GM18505 (cell line): ENCODE data around the gene KSR1.

Experiments
- ATAC-seq: cut with Tn5 transposase; IDR thresholded peaks from one replicate; pipeline ENCODE4 v1.9.1; 2021; ENCODE audit not compliant: unreplicated experiment
- POLR2A ChIP-seq: IDR thresholded peaks from 4 replicates; pipeline ENCODE4 v1.6.1; 2011; ENCODE audit warnings: borderline replicate concordance; ENCODE audit not compliant: insufficient read depth, insufficient read length; ENCODE audit errors: extremely low read depth

Gene KSR1

DNA sequence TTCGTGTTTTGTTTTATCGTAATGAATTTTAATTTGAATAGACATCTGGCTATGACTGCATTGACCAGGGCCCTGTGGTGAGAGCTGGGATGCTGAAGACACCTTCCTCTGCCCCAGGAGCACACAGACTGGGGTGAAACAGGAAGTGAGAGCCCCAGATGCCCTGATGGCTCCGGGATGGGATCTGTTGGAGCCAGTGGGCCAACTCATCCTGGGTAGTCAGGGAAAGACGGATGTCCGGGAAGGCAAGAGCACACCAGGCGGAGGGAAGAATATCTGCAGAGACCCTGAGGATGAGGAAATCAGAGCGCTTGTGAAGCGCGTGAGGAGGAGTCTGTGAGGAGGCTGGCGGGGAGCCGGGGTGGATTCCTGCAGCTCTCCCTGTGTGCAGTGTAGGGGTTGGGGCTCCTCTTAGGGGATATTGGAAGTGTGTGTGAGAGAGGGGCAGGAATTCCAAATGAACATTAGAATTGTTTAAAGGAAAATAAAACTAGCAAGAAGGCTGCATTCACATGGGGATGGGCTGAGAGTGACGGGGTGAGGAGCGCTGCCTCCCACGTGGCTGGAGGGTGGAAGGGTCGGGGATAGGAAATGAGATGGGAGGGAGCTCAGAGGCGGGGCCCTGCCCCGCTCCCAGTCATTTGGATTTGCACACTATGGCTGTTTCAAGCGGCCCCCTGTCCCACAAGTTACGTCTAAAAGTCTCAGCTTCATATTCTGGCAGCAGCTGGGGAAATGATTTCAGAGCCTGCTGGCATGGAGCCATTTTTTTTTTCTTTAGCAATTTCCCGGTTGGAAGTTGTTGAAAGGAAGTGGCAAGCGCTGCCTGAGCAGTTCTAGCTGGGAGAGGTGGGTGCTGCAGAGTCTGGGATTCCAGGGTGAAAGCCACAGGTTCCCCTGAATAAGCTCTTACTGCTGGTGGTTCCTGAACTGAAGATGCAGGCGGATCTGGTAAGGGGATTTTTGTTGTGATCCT is 103.5 kb downstream of the KSR1 start:
- no peak for TF ChIP-seq POLR2A
- ATAC-seq = no peak

DNA sequence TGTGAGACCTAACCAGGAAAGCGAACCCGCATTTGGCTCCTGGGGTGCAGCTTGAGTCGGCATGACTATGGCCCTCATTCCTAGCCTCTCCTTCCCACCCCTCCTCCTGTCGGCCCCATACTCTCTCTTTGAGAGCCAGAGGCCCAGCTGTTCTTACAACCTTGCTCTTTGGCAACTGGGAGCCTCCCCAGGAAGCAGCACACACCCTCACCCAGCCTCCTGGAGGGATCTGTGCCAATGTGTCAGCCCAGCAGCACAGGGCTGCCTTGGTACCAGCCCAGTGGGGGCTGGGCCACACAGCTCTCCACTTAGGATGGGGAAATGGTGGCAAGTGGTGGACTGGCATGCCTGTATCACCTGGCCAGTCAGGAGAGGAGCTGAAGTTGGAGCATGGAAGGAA is 104.4 kb downstream of the KSR1 start:
- no peak for TF ChIP-seq POLR2A
- no peak for ATAC-seq

DNA sequence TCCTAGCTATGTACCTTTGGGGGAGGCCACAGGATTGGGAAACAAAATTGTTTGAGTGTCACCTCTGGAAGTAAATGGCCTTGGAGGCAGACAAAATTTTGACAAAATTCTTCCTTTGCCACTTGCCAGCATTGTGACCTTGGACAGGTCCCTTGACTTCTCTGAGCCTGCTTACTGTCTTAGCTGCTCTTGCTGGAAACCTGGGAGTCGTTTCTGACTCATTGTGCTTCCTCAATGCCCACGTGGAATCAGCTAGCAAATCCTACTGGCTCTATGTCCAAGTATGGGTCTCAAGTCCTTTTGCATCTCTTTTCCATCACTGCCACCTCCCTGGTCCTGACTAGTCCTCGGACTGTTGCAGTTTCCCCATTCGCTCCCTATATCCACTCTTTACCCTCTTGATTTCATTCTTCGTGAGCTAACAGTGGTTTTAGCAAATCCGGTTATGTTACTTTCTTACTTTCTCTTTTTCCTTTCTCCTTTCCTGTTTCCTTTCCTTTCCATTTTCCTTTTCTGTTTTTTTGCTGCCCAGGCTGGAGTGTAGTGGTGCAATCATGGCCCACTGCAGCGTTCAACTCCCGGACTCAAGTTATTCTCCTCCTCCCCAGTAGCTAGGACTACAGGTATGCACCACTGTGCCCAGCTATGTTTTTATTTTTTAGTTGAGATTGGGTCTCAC is 106.7 kb downstream of the KSR1 start:
- no peak for ATAC-seq
- TF ChIP-seq POLR2A = no peak

DNA sequence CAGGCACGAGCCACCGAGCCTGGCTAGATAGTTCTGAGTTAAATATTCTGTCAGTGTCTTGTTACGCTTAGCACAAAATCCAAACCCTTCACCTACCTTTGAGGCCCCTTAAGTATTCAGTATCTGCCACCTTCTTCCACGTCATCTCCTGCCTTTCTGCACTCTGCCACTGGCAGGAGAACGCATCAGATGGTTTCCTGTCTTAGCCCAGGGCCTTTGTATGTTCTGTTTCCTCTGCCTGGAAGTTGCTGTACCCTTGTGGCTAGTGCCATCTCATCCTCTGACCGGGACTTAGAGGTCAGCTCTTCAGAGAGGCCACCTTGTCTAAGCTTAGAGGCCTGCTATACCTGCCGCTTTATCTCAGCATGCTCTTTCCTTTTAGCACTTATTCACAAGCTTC is 107.3 kb downstream of the KSR1 start:
- no peak for ATAC-seq
- no peak for TF ChIP-seq POLR2A

DNA sequence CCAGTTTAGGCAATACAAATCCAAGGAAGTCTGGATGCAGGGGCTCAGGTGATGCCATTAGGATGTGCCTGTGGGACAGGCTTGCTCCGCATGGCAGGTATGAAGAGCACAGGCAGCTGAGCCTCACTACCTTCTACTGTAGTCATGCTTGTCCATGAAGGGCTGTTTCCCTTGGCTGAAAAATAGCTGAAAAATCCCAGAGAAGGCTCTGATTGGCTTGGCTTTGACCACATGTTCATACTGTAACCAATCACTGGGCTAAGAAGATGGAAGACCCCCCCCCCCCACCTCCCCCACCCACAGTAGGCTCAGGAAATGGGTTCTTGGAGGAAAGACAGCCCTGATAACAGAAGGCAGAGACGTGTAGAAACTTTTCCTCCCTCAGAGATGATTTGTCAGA is 108.2 kb downstream of the KSR1 start:
- TF ChIP-seq POLR2A = no peak
- no peak for ATAC-seq

DNA sequence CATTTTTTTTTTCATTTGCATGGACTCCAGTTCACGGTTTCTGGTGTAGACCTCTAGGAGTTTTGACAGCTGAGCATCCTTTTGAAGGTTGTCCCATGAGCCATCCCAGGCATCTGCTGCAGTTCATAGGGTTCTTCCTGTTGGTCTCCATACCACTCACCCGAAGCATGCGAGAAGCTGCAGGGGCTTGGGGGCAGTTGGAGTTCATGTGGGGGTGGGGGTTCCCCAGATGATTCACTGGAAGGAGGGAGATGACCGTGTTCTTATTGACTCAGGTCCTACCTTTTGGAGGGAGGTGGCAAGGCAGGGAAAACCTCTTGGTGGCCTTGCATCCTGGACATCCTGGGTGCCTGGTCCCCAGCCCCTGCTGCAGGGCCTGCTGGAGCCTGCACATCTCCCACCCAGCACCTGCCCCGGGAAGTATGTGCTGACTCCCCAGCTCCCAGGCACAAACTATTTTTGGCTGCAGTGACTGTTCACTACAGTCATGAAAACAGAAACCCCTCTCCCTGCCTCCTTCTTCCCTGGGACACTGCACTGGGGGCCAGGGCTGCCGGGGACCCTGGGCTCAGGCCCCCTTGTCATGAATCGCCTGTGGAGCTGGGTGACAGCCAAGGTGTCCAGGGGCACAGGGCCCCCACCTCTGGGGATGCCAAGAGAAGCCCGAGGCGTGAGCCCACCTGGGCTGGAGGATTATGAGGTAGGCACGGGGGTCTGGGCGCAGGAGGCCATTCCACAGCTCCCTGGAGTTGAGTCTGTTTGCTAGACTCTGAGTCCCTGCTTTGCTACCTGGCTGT is 109.8 kb downstream of the KSR1 start:
- TF ChIP-seq POLR2A = no peak
- no peak for ATAC-seq

DNA sequence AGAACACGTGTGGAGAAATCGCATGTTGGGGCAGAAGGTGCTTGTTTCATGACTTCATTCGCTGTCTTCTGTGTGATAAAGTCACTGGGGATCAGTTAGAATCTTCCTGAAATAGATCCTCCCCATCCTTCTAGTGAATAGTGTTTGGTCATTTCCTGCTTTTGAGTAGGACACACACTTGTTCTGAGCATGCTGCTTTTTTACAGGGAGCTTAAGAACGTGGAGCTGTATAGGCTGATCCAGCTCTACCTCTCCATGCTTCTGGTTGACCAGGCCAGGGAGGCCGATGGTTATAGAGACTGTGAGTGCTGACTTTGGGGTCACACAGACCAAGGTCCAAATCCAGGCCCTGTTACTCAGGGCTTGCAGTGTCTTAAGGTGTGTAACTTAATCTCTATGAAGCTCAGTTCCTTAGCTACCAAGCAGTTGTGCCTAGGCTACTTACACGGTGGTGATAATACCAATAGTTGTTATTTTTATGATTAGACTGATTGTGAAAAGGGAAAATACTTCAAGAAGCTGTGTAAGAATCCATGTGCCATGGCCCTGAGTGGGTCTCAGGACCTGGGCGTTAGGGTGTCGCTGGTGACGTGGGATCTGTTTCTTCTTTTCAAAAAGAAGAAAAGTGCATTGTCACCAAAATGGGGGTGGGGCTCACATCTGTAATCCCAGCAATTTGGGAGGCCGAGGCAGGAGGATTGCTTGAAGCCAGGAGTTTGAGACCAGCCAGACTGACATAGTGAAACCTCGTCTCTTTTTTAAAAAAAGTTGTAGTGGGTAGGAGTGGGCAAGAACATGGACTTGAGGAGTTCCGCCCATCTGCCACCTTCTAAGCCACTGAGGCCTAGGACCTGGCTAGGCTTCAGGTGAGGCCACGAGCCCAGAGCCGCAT is 110.7 kb downstream of the KSR1 start:
- TF ChIP-seq POLR2A = no peak
- no peak for ATAC-seq

DNA sequence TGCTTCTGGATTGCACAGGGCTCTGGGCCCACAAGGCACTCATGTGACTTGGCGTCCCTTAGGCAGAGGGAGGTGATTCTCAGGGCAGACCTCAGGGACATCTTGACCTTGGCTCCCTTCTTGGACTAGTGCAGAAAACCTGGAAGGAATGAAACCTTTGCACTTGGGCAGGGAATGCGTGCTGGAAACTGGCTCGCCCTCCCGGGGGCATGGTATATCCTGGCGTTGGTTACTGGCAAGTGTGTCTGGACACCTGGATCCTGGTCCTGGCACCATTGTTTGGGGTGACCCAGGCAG is 111.3 kb downstream of the KSR1 start:
- ATAC-seq = no peak
- no peak for TF ChIP-seq POLR2A

DNA sequence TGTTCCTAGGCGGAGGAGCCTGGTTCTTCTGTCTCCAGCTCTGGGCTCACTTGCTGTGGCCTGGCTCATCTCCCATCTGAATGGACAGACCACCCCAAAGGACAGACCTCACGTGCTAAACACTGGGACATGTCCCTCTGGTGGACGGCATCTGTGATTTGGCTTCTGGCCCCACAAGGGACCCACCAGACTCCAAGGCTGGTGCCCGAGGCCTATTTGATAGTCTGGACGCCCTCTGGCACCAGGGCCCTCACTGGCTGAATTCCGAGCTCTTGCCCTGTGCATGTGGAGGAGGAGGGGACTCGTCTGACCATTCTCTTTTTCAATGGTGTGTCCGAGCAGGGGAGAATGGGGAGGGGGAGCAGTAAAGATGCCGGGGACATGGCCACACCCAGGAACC is 112.0 kb downstream of the KSR1 start:
- no peak for TF ChIP-seq POLR2A
- no peak for ATAC-seq

DNA sequence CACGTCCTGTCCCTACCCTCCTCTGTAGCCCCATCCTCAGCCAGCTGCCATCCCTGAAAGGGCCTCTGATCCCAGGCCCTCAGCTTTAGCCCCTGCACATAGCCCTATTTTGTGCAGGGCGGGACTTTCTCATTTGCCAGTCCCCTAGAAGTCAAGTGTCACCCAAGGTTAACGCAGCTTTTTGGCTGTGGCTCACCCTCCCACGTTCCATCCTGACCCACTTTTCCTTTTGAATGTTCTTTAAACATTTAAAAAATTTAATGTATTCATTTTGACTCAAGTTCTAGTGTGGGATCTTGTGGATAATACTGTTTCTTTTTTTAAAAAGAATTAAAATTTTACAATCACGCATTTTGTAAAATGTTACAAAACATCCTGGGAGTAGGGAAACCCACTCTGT is 112.6 kb downstream of the KSR1 start:
- TF ChIP-seq POLR2A = no peak
- ATAC-seq = no peak

DNA sequence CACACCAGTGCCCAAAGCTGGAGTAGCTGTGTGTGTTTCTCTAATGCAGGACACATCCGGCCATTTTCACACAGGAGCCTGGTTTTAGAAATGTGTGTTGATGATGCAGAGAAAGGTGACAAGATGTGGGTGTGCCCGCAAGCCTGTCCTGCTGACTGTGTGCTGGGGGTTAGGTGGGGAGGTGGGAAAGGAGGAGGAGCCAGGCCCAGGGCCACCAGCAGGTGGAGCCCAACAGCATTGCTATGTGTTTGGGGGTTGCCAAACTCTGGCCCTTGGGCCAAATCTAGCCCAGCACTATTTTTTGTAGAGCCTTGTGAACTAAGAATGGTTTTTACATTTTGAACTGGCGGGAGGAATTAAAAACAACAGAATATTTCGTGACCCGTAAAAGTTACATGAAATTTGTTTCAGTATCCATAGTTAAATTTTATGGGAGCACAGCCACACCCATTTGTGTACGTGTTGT is 113.0 kb downstream of the KSR1 start:
- no peak for TF ChIP-seq POLR2A
- ATAC-seq = no peak

DNA sequence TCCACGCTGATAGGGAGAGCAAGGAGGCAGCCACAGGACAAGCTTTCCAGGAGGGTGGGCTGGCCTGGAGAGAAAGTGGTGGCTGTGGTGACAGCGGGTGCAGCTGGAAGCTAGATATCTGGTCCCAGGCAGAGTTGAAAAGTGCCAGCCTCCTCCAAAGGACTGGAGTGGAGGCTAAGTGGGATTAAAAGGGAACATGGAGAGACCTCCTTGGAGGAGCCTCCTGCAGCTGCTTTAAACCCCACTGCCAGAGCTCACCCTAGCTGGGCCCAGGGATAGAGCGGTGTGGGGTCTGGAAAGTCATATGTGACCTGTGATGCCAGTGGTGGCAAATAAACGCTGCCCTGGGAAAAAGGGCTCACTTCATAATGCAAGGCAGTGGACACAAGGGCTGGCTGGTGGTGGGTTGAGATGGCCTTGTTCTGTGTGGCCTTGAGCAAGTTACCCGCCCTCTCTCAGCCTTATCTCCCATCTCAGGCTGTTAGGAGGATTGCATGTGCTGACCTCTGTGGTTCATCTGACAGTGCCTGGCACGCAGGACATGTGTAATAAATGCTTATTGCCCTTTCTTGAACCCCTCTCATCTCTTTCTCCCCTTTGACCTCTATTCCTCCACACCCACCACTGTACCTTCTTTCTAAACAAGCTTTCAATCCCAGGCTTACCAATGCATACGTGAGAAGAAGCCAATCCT is 113.8 kb downstream of the KSR1 start:
- TF ChIP-seq POLR2A = no peak
- no peak for ATAC-seq
